BLaER1 (cell line): ENCODE measurements around the gene AAMP.
A peak's percentile ranks its signal among the peaks of the same experiment; 100 is the strongest.

ENCODE experiments used
- H3K27ac ChIP-seq: shearing (Covaris generic); formaldehyde crosslinking; 2 replicates; pipeline ENCODE4 v1.8.1; 2022
- H3K27me3 ChIP-seq: shearing (Covaris generic); formaldehyde crosslinking; 2 replicates; pipeline ENCODE4 v1.8.1; 2022
- H3K36me3 ChIP-seq: shearing (Covaris generic); formaldehyde crosslinking; 2 replicates; pipeline ENCODE4 v1.8.1; 2022
- H3K4me1 ChIP-seq: shearing (Covaris generic); formaldehyde crosslinking; 2 replicates; pipeline ENCODE4 v1.8.1; 2022
- H3K4me2 ChIP-seq: shearing (Covaris generic); formaldehyde crosslinking; 2 replicates; pipeline ENCODE4 v1.8.1; 2022
- H3K4me3 ChIP-seq: shearing (Covaris generic); formaldehyde crosslinking; 2 replicates; pipeline ENCODE4 v1.8.1; 2022
- H3K9ac ChIP-seq: shearing (Covaris generic); formaldehyde crosslinking; 2 replicates; pipeline ENCODE4 v1.8.1; 2022
- H3K9me3 ChIP-seq: shearing (Covaris generic); formaldehyde crosslinking; 2 replicates; pipeline ENCODE4 v1.8.1; 2022
- H4K20me1 ChIP-seq: shearing (Covaris generic); formaldehyde crosslinking; 2 replicates; pipeline ENCODE4 v1.8.1; 2022
- Cebpa-rat ChIP-seq: shearing (Covaris generic); IDR thresholded peaks from 2 replicates; pipeline ENCODE4 v1.8.1; 2022

Gene AAMP

GRCh38 chr2:218270721-218271486 lies 967 bp upstream of the AAMP start:
- Histone ChIP-seq H3K27ac (peak overlapping the region; percentile 55), H3K4me3 (peak overlapping the region; percentile 84), H3K36me3 (peaks cover 49% of the 10 kb centered on the region), H3K4me1 (peaks cover 39% of the 10 kb centered on the region), H3K27me3 (no peaks in the 10 kb centered on the region), H3K9me3 (no peaks in the 10 kb centered on the region), H3K9ac (peak overlapping the region; percentile 81), H3K4me2 (peak overlapping the region; percentile 94), H4K20me1 (peaks cover 36% of the 10 kb centered on the region)
- TF ChIP-seq Cebpa-rat = no peak

- TF ChIP-seq Cebpa-rat = no peak
- Histone ChIP-seq H3K9ac (no peak overlapping the region), H3K9me3 (no peaks in the 10 kb centered on the region), H3K4me1 (peaks cover 52% of the 10 kb centered on the region), H3K36me3 (peaks cover 58% of the 10 kb centered on the region), H3K27ac (no peak overlapping the region), H3K4me2 (no peak overlapping the region), H3K27me3 (no peaks in the 10 kb centered on the region), H4K20me1 (peaks cover 51% of the 10 kb centered on the region), H3K4me3 (no peak overlapping the region)
Observed at GRCh38 chr2:218267259-218267658, 2.7 kb downstream of the AAMP start.

- Histone ChIP-seq H3K4me1 (peaks cover 52% of the 10 kb centered on the region), H3K4me2 (no peak overlapping the region), H3K9ac (no peak overlapping the region), H3K27me3 (no peaks in the 10 kb centered on the region), H3K4me3 (no peak overlapping the region), H3K27ac (no peak overlapping the region), H3K9me3 (no peaks in the 10 kb centered on the region), H3K36me3 (peaks cover 58% of the 10 kb centered on the region), H4K20me1 (peaks cover 51% of the 10 kb centered on the region)
- no peak for TF ChIP-seq Cebpa-rat
Observed at GRCh38 chr2:218266316-218266979, 3.5 kb downstream of the AAMP start.

DNA sequence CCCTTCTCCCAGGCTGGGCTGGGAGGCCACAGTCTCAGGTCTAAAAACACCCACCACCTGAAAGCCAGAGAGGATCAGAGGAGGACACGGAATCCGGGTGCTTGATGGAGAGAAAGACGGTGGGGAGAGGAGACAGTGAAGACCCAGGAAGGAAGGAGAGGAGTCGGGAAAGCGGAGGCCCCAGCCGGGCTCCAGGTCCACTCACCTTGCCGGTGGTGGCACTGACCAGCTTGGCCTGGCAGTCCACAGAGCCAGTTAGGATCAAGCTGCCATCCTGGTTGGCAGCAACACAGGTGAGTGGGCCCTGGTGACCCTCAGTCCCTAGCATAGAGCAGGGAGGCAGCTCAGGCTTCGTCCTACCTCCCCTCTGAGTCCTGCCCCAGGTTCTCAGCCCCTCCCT lies 4.3 kb downstream of the AAMP start:
- Histone ChIP-seq H3K27ac (no peak overlapping the region), H4K20me1 (peaks cover 51% of the 10 kb centered on the region), H3K27me3 (no peaks in the 10 kb centered on the region), H3K4me3 (no peak overlapping the region), H3K4me1 (peaks cover 52% of the 10 kb centered on the region), H3K9me3 (no peaks in the 10 kb centered on the region), H3K36me3 (peaks cover 58% of the 10 kb centered on the region), H3K9ac (no peak overlapping the region), H3K4me2 (no peak overlapping the region)
- no peak for TF ChIP-seq Cebpa-rat

DNA sequence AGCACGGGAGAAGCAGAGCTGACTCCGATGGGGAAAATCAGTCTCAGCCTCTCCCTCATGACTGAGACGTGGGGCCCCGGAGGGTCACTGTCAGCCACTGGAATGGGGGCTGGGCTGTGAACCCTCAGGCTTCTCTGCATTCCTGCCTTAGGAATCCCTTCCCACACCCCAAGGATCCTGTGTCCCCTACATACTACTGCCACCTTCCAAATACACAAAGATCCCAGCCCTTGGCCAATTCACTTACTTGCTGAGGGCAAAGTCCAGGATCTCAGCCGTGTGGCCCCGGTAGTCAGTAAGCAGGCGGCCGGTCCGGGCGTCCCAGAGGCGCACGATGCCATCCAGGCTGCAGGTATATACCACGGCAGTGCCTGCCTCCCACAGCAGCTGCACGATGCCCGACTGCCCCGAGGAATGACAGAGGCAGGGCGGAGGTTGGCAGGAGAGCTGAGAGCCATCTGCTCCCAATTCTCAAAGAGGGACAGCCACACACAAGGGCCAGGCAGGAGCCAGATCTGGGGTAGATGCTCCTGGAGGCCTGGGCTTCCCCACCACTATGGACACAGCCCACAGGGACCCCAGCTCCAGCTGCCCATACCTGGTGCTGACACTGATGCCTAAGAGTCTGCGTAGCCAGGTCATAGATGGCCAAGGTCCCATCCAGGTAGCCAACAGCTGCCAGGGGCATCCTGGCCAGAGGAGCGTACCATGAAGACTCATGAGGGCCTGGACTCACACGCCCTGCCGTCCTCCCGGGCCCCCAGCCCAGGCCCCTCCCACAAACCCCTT lies 5.0 kb downstream of the AAMP start:
- Histone ChIP-seq H4K20me1 (peaks cover 51% of the 10 kb centered on the region), H3K9me3 (no peaks in the 10 kb centered on the region), H3K4me3 (no peak overlapping the region), H3K36me3 (peaks cover 58% of the 10 kb centered on the region), H3K27me3 (no peaks in the 10 kb centered on the region), H3K27ac (0 out of 2 replicates have a peak overlapping the region, but pooled peaks have one; percentile 30), H3K9ac (peak overlapping the region; percentile 29; the same call in 1 of the 2 replicates), H3K4me2 (peak overlapping the region; percentile 17; the same call in 1 of the 2 replicates), H3K4me1 (peaks cover 52% of the 10 kb centered on the region)
- TF ChIP-seq Cebpa-rat = no peak

GRCh38 chr2:218263817-218264641 lies 5.9 kb downstream of the AAMP start:
- no peak overlapping the region for H3K4me3 ChIP-seq
- H3K27ac ChIP-seq = 0 out of 2 replicates have a peak overlapping the region, but pooled peaks have one; percentile 30
- H3K9ac ChIP-seq = peak overlapping the region; percentile 29; the same call in 1 of the 2 replicates
- H3K27me3 ChIP-seq = no peaks in the 10 kb centered on the region
- no peaks in the 10 kb centered on the region for H3K9me3 ChIP-seq
- peaks cover 44% of the 10 kb centered on the region for H4K20me1 ChIP-seq
- TF ChIP-seq Cebpa-rat = no peak
- peaks cover 54% of the 10 kb centered on the region for H3K4me1 ChIP-seq
- peak overlapping the region; percentile 17; the same call in 1 of the 2 replicates for H3K4me2 ChIP-seq
- peaks cover 58% of the 10 kb centered on the region for H3K36me3 ChIP-seq

- H3K9ac ChIP-seq = no peak overlapping the region
- H3K27me3 ChIP-seq = no peaks in the 10 kb centered on the region
- no peak for TF ChIP-seq Cebpa-rat
- H3K4me3 ChIP-seq = no peak overlapping the region
- H3K4me2 ChIP-seq = peak overlapping the region; percentile 77
- H3K27ac ChIP-seq = peak overlapping the region; percentile 71; the same call in 1 of the 2 replicates
- H3K36me3 ChIP-seq = peaks cover 53% of the 10 kb centered on the region
- peaks cover 33% of the 10 kb centered on the region for H4K20me1 ChIP-seq
- H3K9me3 ChIP-seq = no peaks in the 10 kb centered on the region
- H3K4me1 ChIP-seq = peaks cover 56% of the 10 kb centered on the region
Observed at GRCh38 chr2:218262631-218263586, 7.0 kb downstream of the AAMP start.

DNA sequence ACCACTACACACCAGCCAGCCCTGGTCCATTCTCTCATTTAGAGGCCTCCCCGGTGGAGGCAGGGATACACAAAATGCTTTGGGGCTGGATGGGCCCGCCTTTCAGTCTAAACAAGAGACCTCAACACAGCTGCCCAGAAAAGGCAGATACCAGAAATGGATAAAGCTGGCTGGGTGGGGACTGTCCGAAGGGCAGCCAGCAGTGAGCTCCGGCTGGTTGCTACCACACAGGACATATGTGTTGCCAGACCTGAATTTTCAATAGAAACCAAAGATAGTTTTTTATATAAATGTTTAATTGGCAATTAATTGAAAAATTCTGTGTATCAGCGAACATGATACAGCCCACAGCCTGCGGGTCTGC lies 7.7 kb downstream of the AAMP start:
- Histone ChIP-seq H3K36me3 (peaks cover 46% of the 10 kb centered on the region), H3K4me2 (peak overlapping the region; percentile 77), H4K20me1 (peaks cover 30% of the 10 kb centered on the region), H3K4me3 (no peak overlapping the region), H3K27me3 (no peaks in the 10 kb centered on the region), H3K4me1 (peaks cover 63% of the 10 kb centered on the region), H3K9ac (peak overlapping the region; percentile 69; the same call in 1 of the 2 replicates), H3K27ac (peak overlapping the region; percentile 71), H3K9me3 (no peaks in the 10 kb centered on the region)
- TF ChIP-seq Cebpa-rat = no peak
